Amniotic epithelial cell (primary cell): ENCODE data around the gene CFAP46.
"Not testable (repeated sequence)": the region's sequence is repeated elsewhere in the genome, so short reads cannot be mapped to it uniquely, and the experiment has no call there.

Experiments used
- DNase-seq: peaks from one replicate; pipeline ENCODE4 v3.0.0-alpha.2; 2010; ENCODE audit warnings: low read depth

CFAP46 gene

DNA sequence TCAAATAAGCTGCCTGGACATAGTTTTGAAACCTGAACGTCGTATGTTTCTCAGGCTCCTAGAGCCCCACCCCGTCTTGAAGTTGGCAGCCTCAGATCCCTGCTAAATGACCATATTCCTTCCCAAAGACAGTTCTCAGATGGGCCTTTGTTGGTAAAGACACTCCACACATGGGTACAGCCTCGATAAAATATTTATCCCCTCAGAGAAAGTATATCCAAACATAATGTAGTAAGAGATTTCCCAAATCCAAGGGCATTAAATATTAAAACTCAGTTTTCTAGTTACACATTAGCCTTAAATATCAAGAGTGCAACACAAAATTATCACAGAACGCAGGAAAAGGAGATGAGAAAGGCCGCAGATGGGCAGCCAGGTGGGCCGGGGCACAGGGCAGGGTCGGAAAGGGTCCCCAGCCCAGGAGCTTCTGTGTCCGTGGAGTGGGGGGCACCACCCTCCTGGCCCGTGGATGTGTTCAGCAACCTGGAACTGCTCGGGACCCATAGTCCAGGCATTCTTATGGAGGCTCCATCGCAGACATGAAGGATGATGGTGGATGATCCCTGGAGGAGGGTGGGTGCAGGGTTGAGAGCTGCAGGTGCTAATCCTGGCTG, 1.5 kb upstream of the CFAP46 start:
- DNase-seq, result no peak

DNA sequence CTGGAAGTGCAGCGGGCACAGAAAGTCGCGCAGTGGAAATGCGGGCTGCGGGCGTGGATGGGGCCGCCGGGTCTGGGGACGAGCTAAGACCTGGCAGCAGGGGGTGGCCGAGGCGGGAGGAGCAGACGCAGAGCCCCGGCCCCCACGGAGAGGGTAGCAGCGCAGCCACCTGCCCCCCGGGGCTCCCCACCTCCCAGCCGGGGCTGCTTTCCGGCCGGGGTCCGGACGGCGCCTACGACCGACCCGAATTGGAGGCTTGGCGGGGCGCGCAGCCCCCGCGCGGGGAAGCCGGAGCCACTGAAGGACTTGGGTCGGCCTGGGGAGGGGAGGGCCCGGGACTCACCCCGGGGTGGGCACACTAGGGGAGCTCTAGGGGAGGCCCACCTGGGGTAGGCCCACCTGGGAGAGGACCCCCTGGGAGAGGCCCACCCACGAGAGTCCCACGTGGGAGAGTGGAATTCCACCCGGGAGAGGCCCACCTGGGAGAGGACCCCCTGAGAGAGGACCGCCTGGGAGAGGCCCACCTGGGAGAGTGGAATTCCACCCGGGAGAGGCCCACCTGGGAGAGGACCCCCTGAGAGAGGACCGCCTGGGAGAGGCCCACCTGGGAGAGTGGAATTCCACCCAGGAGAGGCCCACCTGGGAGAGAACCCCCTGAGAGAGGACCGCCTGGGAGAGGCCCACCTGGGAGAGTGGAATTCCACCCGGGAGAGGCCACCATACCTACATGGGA, 854 bp upstream of the CFAP46 start:
- DNase-seq, result no peak

GRCh38 chr10:132941640-132942051, 724 bp downstream of the CFAP46 start:
- no peak for DNase-seq

DNA sequence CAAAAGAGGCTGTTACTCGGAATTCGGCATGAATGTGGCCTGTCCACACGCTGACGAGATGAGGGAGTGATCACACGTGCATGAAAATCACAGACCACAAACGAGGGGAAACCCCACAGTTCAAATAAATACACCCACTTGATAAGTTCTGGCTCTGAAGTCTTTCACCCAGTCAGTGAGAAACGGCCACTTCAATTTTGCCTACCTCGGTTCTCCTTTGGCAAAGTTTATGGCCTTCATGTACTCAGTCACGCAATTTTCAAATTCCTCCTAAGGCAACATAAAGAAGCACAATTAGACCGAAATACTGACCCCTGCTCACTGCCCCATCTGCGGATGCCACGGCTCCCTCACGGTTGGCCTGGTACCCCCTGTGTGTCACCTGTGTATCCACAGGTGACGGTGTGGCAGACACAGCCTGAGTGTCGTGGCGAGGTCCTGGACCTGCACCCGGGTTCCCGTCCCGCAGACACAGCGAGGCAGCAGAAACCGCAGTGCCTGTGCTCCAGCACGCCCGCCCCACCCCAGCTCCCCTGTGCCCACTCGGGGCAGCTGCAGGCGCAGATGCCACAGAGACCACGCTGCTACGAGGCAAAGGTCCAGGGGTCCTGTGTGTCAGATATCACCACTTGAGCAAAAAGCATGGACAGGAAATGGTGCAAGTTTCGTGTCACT, 1.4 kb downstream of the CFAP46 start:
- DNase-seq, result no peak

- DNase-seq, result peak; percentile 27
These were observed 2.2 kb downstream of the CFAP46 start for GRCh38 chr10:132939957-132940790.

GRCh38 chr10:132939378-132939955, 2.9 kb downstream of the CFAP46 start:
- DNase-seq, result no peak

- DNase-seq, result peak; percentile 7
These were observed 3.7 kb downstream of the CFAP46 start for GRCh38 chr10:132938472-132939339.

DNA sequence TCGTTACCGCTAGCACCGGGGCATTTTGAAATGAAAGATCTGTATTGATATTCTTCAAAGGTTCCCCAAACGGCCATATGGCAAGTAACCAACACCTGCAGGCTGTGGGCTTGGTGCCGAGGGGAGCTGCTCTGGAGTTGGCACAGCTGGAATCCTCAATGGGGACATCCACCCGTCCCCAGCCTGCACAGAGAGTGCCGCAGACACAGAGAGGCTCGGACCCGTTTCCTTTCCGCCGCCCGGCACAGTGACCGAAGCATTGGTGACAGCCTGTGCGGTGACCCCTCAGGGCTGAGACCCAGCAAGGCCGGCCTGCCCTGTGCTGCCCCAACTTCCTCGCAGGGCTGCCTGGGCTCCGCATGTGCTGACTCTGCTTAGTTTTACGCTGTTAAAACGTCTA, 4.5 kb downstream of the CFAP46 start:
- no peak for DNase-seq

- no peak for DNase-seq
These were observed 7.4 kb downstream of the CFAP46 start for GRCh38 chr10:132934953-132935352.

DNA sequence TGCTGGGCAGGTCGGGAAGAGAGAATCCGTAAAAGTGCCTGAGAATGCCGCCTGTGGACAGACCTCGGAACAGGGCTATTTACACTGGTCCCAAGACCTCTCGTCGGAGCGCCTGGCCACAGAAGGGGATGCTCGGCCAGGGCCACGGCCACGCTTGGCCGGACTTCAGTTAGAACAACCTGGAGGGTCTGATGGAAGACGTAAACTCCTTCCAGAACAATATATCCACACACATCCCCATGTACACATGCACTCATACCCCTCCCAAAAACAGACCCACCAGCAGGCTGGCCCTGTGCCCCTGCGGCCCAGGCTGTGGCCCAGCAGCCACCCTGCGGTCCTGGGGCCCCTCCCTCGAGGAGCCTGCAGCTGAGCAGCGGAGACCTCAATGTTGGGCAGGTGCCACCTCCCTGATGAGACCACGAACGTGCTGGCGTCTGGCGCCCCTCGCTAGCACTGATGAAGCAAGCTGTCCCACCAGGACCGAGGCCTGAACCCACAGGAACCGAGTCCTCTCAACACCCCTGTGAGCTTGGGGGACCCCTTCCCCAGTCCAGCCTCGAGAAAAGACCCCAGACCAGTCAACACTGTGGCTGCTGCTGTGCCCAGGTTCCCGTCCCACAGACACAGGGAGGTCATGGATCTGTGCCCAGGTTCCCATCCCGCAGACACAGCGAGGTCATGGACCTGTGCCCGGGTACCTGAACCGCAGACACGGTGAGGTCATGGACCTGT, 8.9 kb downstream of the CFAP46 start:
- no peak for DNase-seq

- DNase-seq, result no peak
These were observed 9.7 kb downstream of the CFAP46 start for GRCh38 chr10:132932461-132933307.

GRCh38 chr10:132931258-132932250, 10.8 kb downstream of the CFAP46 start:
- DNase-seq, result peak; percentile 39

GRCh38 chr10:132930701-132931100, 11.7 kb downstream of the CFAP46 start:
- not testable (repeated sequence) for DNase-seq

- DNase-seq, result peak; percentile 11
These were observed 12.3 kb downstream of the CFAP46 start for GRCh38 chr10:132929953-132930548.

DNA sequence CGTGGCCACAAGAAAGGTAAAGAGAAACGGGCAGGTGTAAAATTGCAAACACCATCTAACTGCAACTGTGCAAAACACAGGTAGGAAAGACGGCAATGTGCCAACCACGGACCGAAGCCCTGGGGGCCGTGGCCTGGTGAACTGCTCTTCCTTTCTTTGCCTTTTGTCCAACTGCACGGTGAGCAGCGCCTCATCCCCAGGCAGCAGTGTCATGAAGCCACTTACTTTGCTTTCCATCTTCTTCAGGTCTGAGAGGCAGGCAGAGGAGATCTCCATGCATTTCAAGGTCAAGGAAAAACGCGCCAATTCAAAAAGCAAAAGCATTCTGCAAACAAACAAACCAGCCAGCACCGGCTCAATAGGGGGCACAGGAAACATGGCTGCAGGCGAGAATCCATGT, 12.9 kb downstream of the CFAP46 start:
- DNase-seq, result no peak

DNA sequence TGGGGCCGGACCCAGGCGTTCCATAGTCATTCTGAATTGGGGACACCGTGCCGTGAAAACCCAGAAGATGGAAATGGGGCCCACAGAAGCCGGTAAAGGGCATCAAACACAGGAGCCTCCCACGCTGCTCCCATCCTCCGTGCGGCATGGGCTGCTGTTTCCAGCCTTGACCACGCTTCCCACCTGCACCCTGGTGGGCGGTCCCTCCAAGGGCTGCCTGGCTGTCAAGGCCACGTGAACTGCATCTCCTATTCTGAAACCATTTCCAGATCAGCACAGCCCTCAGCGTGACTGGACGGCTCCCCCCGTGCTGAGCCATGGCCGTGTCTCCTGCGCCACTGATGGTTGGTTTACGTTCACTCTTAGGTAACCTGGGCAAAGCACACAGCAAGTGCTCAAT, 14.1 kb downstream of the CFAP46 start:
- no peak for DNase-seq

DNA sequence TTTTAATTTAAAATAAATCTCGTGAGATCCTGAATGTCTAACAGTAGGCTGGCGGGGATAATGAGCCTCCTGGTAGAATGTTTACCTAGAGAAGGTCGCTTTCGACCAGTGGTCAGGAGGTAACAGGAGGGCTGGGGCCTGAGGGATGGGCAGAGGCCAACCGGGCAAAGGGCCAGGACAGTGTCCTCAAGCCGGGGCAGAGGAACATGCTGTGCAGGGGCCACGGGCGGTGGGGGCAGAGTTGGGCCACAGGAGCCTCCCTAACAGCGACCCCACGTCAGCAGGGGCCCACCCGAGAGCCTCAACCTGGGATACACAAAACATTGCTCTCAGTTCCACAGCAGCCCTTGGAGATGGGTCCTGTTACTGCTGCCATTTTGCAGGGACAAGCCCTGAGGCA, 14.5 kb downstream of the CFAP46 start:
- DNase-seq, result no peak
